AG08396 (cell line): Measurements from ENCODE around the gene SCNM1.

Source experiments
- DNase-seq: peaks from one replicate; pipeline ENCODE4 v3.0.0; 2012; ENCODE audit warnings: low spot score, mixed read lengths

Gene SCNM1, protein sequence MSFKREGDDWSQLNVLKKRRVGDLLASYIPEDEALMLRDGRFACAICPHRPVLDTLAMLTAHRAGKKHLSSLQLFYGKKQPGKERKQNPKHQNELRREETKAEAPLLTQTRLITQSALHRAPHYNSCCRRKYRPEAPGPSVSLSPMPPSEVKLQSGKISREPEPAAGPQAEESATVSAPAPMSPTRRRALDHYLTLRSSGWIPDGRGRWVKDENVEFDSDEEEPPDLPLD

GRCh38 chr1:151165738-151166504 lies at the start of gene SCNM1, which contains the start of gene LYSMD1:
Gene SCNM1, plus strand, starts transcription at chr1:151166144. Its CDS starts 9 bp downstream, at chr1:151166153.
Gene LYSMD1, minus strand, starts transcription at chr1:151165902. Its CDS starts 644 bp downstream, at chr1:151165258.
- DNase-seq, result peak; percentile 93

GRCh38 chr1:151124763-151125403 lies 41.1 kb upstream of the SCNM1 start:
- no peak for DNase-seq

- DNase-seq, result no peak
Observed at GRCh38 chr1:151128800-151129199, 37.1 kb upstream of the SCNM1 start.

DNA sequence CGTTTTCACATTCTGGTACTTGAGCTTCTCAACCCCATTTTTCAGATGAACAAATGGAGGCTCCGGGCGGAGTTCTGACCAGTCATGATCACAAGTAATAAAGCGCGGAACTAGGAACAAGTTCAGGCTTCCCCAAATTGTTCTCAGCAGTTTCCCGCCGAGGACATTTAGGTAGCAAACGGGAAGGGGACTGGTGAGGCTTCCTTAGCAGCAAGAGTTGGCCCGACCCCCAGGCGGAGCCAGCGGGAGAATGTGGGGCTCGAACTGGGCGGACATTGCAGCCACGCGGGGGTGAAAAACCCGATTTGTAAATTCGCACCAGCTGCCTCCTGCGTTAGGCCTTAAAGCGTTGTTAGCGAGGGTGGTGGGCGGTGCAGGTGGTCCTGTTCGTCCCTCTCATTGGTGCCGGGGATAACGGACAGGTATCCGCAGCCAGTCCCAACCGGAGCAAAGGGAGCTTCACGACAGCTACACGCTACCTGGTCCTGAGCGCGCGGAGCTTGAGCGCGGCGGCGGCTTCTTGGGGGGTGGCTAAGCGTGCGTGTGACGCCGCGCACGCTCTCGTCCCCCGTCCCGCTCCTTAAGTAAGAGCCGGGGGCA lies 34.9 kb upstream of the SCNM1 start:
- peak; percentile 83 for DNase-seq

- DNase-seq, result no peak
Observed at GRCh38 chr1:151131701-151132334, 34.1 kb upstream of the SCNM1 start.

DNA sequence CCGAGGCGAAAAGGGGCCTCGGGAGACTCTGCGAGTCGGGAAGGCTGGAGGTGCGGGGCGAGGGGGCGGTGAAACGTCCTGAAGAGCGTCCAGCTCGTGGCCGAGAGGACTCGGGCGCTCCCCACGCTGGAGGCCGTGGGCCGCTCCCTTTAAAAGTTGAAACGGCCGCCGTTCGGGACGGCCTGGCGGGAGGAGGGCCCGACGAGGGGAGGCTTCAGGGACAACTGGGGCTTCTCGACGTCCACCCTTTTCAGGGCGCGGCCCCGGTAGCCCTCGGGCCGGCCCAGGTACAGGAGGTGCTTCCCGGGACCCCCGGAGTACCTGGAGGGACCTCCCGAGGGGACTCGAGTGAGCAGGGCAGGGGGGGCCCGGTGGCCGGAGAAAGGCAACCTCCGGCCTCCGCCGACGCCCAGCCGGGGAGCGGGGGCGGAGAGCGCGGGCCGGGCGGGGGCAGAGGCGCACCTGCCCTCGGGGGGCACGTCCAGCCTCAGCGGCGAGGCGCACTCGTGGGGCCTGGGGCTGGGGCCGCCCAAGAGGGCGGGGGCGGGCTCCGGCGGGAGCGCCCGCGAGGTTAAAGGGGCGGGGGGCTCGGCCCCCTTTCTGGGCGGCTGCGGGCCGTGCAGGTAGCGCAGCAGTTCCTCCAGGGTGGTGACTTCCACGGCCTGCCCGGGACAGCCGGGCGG lies 33.5 kb upstream of the SCNM1 start:
- DNase-seq, result no peak

DNA sequence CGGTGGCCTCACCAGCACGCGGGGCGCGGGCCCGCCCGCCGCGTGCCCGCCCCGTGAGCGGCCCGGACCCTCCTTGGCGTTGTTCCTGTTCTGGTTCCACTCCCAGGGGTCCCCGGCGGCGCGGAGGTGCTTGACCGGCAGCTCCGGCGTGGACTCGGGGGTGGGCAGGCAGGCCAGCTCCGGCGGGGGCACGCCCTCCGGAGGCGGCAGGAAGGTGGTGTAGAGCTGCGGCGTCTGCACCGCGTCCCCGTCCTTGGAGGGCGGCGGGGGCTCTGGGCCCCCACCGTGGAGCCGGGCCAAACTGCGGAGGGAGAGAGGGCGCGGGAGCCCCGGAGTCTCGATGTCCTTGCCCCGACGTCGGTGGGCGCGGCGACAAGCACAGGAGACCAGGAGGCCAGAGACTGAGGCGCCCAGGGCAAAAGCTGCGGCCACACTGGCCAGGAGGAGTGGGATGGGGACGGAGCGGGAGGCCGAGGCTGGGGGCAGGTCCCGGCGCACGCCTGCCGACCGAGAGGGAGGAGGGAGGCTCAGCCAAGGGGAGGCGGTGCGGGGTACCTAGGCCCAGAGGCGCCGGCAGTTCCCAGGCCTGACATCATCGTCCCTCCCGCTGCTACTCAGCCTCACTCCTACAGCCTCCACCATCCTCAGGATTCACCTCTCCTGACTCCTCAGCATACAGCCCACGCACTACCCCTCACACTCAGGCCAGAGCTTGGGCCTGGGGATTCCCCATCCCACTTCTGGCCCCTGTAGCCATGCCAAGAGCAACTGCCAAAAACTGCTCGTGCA lies 32.7 kb upstream of the SCNM1 start:
- no peak for DNase-seq

DNA sequence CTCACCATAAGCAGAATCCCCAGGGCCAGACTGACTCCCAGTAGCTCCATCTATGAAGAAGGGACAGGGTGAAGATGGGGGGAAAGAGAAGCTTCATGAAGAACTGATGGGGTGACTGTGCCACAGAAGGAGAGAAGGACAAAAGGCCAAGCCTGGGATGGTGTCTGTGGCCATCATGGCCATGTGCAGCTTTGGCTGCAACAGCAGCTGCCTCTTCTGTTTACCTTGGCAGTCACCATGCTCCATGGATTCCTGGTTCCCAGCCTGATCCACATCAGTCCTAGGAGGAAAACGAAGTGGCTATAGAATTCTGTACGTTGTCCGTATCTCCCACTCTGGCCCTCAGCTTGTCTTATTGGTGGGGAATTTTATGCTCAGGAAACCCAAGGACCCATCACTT lies 31.5 kb upstream of the SCNM1 start:
- DNase-seq, result no peak

DNA sequence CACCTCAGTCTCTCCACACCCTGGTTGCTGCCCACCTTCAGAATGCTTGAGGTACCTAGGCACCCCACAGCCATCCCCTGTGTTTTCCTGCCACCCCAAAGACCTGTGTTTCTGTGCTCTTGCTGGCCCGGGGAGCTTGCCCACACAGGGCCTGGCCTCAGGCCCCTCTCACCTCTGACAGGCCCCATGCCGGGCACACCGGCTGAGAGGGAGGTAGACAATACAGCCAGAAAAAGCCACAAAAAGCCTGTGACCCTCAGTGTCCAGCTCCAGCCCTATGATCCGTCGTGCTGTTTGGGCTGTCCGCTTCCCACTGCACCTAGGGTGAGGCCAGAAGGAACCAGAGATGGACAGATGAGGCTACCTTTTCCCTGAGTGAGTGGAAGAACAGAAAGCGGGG lies 31.0 kb upstream of the SCNM1 start:
- no peak for DNase-seq

- no peak for DNase-seq
Observed at GRCh38 chr1:151135433-151136385, 30.2 kb upstream of the SCNM1 start.

- DNase-seq, result no peak
Observed at GRCh38 chr1:151137789-151138188, 28.2 kb upstream of the SCNM1 start.

- no peak for DNase-seq
Observed at GRCh38 chr1:151142411-151143056, 23.4 kb upstream of the SCNM1 start.

DNA sequence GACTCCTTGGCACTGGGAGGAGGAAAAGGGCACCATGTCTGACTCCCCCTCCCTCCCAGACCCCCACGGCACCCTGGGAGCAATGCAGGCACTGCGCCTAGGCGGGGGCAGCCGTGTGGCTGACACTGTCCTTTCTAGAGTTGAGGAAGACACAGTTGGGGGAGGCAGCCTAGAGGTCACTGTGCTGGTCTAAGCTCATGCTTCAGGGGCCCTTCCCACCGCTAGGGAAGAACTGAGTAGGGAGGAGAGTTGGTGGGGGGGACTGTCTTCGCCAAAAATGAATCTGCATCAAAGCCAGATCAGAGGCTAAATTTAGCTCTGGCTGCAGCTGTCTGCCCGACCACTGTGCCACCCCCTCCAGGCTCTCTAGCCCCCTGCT lies 22.9 kb upstream of the SCNM1 start:
- no peak for DNase-seq

DNA sequence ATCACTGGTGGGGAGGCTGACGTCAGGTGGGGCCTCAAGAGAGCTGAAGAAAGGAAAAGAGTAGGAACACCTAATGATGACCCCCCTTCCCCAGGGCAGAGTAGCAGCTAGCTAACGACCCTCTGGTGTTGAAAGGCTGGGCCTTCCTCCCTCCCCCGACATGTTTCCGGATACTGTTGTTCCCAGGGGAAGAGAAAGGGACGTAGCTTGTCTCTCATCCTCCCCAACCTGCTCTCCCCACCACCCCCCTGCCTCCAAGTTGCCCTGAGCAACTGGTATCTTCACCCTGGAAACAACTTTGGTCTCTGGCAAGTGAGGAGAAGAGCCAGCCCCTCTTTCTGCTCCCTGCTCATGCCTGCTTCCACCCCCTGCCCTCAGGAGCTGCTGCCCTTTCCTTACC lies 22.0 kb upstream of the SCNM1 start:
- no peak for DNase-seq

GRCh38 chr1:151144474-151145303 lies 21.3 kb upstream of the SCNM1 start:
- DNase-seq, result no peak

- DNase-seq, result no peak
Observed at GRCh38 chr1:151145304-151146071, 20.5 kb upstream of the SCNM1 start.

DNA sequence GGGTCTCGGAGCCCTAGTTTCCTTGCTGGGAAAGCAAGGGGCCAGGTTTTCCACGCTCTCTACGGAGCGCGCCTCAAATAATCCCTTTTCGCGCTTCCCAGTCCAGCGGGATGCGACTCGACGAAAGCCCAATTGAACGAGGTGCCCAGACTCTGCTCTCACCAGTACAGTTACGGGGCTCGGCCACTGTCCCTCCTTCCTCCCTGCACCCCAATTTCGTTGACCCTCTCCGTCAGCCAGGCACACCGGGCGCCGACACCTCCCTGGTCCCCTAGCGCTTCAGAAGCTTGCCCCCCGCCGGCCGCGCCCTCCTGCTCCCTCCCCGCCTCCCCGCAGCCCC lies 19.9 kb upstream of the SCNM1 start:
- no peak for DNase-seq
